GM18873 (cell line): ENCODE results near the gene CPT1B.

Source experiments
- ATAC-seq: cut with Tn5 transposase; IDR thresholded peaks from one replicate; pipeline ENCODE4 v1.9.1; 2021; ENCODE audit warnings: mild to moderate bottlenecking, moderate library complexity, moderate number of reproducible peaks; ENCODE audit not compliant: unreplicated experiment, low FRiP score

Gene CPT1B

GRCh38 chr22:50530877-50531545 is 47.2 kb downstream of the CPT1B start:
- ATAC-seq = no peak

- no peak for ATAC-seq
Observed at GRCh38 chr22:50530580-50530876, 47.7 kb downstream of the CPT1B start.

GRCh38 chr22:50529897-50530579 is 48.2 kb downstream of the CPT1B start, which contains the start of gene TYMP:
Gene TYMP, minus strand, starts transcription at chr22:50530012. Its CDS starts 303 bp downstream, at chr22:50529709.
- ATAC-seq = no peak

GRCh38 chr22:50529416-50529896 is 48.8 kb downstream of the CPT1B start:
- no peak for ATAC-seq

- ATAC-seq = no peak
Observed at GRCh38 chr22:50528682-50529415, 49.4 kb downstream of the CPT1B start.

GRCh38 chr22:50527921-50528681 is 50.1 kb downstream of the CPT1B start:
- no peak for ATAC-seq

- ATAC-seq = no peak
Observed at GRCh38 chr22:50526834-50527801, 51.1 kb downstream of the CPT1B start.

GRCh38 chr22:50526108-50526833 is 52.0 kb downstream of the CPT1B start:
- peak; percentile 13 for ATAC-seq

GRCh38 chr22:50525858-50526107 is 52.4 kb downstream of the CPT1B start:
- no peak for ATAC-seq

- ATAC-seq = peak; percentile 33
Observed at GRCh38 chr22:50525104-50525857, 52.9 kb downstream of the CPT1B start, which contains the start of gene SCO2. Gene SCO2, minus strand, starts transcription at chr22:50525598. Its CDS starts 1,187 bp downstream, at chr22:50524411.

GRCh38 chr22:50524676-50525103 is 53.5 kb downstream of the CPT1B start:
- no peak for ATAC-seq

- no peak for ATAC-seq
Observed at GRCh38 chr22:50523806-50524675, 54.2 kb downstream of the CPT1B start.

- ATAC-seq = no peak
Observed at GRCh38 chr22:50523458-50523805, 54.8 kb downstream of the CPT1B start.

- ATAC-seq = no peak
Observed at GRCh38 chr22:50522806-50523438, 55.3 kb downstream of the CPT1B start.

- ATAC-seq = no peak
Observed at GRCh38 chr22:50522208-50522805, 55.9 kb downstream of the CPT1B start.

- ATAC-seq = no peak
Observed at GRCh38 chr22:50521710-50522109, 56.5 kb downstream of the CPT1B start.
